Superior temporal gyrus (tissue), 1 donor: ENCODE results near the gene PCGF6.
"Not testable (repeated sequence)": the region's sequence is repeated elsewhere in the genome, so short reads cannot be mapped to it uniquely, and the experiment has no call there.

Source experiments
- DNase-seq: peaks from one replicate; pipeline ENCODE4 v3.0.0-alpha.2; 2016; ENCODE audit errors: extremely low spot score

Gene PCGF6, protein sequence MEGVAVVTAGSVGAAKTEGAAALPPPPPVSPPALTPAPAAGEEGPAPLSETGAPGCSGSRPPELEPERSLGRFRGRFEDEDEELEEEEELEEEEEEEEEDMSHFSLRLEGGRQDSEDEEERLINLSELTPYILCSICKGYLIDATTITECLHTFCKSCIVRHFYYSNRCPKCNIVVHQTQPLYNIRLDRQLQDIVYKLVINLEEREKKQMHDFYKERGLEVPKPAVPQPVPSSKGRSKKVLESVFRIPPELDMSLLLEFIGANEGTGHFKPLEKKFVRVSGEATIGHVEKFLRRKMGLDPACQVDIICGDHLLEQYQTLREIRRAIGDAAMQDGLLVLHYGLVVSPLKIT

GRCh38 chr10:103350517-103351260, at the start of gene PCGF6:
PCGF6 (minus strand) TSS chr10:103351140; CDS start chr10:103351066, 74 bp downstream.
- peak; percentile 79 for DNase-seq

GRCh38 chr10:103397191-103397825, 46.4 kb upstream of the PCGF6 start:
- no peak for DNase-seq

- DNase-seq = no peak
These were observed 45.8 kb upstream of the PCGF6 start for GRCh38 chr10:103396789-103397087.

DNA sequence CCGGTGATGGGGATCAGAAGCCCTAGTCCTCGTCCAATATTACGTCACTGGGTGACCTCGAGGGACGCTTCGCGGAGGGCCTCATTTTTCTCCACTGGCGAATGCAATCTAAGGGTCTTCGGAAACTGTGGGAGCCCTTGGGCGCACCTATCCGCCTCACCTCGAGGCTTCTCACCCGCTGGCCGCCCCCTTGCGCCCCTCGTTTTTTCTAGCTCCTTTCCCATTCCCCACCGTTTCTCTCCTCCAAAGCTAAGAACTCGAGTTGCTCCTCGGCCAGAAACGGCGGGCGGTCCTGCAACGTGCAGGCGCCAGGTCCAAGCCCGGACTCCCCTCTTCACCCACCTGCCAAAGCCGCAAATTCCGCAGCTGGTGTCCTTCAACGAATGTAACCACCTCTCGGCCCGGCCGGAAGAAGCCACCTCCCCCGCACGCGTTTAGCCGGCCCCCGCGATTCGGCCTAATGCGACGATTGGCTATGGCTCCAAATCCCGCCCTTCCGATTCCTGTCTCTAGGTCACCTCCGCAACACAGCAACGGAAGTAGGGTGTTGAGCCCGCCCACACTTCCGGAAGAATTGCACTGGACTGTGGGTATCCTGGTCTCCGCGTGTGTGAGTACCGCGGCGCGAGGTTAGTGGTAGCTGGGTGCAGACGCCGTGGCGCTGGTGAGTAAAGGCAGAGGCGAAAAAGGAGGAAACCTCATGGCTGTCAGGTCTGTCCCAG, 45.3 kb upstream of the PCGF6 start, which contains the start of the genes ATP5MK and PDCD11:
ATP5MK (minus strand) TSS at position 409 of the 722 bp plus-strand sequence. CDS start 4,018 bp downstream, outside the sequence.
PDCD11 (plus strand) TSS at position 560 of the 722 bp plus-strand sequence. CDS start 1,801 bp downstream, outside the sequence.
- DNase-seq = peak; percentile 99

DNA sequence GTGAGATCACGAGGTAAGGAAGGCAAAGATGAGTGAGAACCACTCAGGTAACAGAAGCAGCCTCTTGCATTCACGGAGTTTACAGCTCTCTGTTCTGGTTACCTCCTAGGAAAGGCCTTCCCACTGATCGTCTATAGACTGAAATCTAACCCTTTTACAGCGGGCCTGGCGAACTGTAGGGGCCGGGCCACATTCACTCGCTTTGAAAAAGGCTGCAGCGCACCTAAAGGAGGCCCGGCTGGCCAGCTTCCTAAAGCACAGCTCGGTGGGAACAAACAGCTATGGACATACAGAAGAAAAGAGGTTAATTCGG, 44.8 kb upstream of the PCGF6 start:
- no peak for DNase-seq

GRCh38 chr10:103394180-103394579, 43.2 kb upstream of the PCGF6 start:
- DNase-seq = no peak

DNA sequence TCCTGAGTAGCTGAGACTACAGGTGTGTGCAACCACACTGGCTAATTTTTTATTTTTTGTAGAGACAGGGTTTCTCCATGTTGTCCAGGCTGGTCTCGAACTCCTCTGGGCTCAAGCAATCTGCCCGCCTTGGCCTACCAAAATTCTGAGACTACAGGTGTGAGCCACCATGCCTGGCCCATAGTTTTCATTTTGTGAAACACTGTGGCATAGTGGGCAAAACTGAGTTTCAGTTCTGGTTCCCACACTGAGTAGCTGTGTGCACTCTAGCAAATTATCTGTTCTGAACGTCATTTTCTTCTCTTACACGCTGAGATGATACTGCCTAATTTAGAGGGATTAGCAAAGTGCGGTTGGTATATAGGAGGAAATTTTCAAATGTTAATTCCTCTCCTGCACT, 31.8 kb upstream of the PCGF6 start:
- DNase-seq = no peak

DNA sequence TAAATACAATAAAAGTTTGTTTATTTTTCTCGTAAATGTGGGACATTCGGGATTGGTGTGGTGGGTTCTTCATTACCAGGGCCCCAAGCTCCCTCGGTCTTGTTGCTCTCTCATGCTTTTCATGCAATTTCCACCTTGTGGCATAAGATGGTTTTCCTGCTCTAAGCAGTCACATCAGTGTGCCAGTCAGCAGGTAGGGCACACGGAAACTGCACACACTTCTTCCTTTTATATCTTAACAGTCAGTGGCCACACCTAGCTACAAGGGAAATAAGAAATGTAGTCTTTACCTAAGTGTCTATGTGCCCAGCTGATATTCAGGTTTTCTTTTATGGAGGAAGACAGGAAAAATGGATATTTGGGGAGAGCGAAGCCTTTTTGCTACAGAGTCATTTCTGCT, 23.3 kb upstream of the PCGF6 start:
- DNase-seq = no peak

- DNase-seq = no peak
These were observed 22.6 kb upstream of the PCGF6 start for GRCh38 chr10:103373544-103373943.

GRCh38 chr10:103367782-103368518, 17.0 kb upstream of the PCGF6 start, which contains the start of gene TAF5:
TAF5 (plus strand) TSS chr10:103367976; CDS start chr10:103367990, 14 bp downstream.
- DNase-seq = peak; percentile 98

DNA sequence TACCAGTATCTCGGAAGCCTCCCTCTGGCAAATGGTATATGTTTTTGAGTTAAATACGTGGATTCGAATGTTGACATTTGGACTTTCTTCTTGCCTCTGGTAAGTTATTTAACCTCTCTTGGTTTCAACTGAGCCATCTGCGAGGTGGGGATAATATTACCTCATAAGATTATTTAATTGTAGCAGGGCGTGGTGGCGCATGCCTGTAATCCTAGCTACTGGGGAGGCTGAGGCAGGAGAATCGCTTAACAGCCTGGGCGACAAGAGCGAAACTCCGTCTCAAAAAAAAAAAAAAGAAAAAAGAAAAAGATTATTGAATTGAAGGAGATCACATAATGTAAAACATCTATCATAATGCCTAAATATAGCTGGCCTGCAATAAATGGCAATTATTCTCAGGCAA, 16.4 kb upstream of the PCGF6 start:
- DNase-seq = no peak

GRCh38 chr10:103360791-103361190, 9.9 kb upstream of the PCGF6 start:
- not testable (repeated sequence) for DNase-seq

DNA sequence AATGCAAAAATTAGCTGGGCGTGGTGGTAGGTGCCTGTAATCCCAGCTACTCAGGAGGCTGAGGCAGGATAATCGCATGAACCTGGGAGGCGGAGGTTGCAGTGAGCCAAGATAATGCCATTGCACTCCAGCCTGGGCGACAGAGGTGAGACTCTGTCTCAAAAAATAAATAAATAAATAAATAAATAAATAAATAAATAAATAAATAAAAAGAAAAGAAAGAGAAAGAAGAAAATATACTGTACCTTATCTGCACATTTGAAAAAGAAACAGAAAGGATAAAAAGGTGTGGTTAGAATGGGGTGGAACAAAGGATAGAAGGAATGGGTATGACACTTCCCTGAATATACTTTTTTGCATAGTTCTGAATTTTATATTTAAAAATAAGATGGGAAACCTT, 8.6 kb upstream of the PCGF6 start:
- not testable (repeated sequence) for DNase-seq

DNA sequence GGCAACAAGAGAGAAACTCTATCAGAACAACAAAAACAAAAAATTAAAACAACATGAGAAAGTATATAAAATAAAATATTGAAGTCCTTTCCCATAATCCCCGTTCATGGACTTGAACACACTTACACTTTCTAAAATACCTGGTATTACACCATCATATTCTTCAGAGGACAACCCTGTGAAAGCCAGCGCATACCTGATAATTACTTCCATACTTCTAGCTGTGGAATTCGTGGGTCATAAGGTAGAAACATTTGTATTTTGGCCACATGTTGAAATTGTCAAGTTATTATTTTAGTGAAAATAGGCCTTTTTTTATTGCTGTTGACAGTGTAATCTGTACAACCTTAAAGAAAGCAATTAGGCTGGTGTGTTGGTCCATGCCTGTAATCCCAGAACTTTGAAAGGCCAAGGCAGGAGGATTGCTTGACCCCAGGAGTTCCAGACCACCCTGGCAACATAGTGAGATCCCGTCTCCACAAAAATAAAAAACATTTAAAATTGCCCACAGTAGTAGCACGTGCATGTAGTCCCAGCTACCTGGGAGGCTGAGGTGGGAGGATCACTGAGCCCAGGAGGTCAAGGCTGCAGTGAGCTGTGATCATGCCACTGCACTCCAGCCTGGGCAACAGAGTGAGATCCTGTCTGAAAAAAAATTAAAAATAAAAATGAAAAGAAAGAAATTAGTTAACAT, 5.1 kb upstream of the PCGF6 start:
- DNase-seq = no peak

DNA sequence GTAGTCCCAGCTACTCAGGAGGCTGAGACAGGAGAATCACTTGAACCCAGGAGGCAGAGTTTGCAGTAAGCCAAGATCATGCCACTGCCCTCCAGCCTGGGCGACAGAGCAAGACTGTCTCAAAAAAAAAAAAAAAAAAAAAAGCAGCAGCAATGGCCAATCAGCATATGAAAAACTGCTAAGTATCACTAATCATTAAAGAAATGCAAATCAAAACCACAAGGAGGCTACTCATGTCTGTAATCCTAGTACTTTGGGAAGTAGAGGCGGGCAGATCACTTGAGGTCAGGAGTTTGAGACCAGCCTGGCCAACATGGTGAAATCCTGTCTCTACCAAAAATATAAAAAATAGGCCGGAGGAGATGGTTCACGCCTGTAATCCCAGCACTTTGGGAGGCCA, 3.6 kb upstream of the PCGF6 start:
- not testable (repeated sequence) for DNase-seq

GRCh38 chr10:103353281-103353680, 2.3 kb upstream of the PCGF6 start:
- no peak for DNase-seq

DNA sequence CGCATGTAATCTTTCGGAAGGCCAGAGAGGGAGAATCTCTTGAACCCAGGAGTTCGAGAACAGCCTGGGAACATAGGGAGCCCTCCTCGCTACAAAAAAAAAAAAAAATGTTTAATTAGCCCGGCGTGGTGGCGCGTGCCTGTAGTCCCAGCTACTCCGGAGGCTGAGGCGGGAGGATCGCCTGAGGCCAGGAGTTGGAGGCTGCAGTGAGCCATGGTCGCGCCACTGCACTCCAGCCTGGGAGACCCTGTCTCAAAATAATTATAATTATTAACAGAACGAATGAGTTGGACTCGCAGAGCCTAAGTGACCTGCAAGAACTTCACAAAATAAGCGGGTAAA, 794 bp downstream of the PCGF6 start:
- no peak for DNase-seq

DNA sequence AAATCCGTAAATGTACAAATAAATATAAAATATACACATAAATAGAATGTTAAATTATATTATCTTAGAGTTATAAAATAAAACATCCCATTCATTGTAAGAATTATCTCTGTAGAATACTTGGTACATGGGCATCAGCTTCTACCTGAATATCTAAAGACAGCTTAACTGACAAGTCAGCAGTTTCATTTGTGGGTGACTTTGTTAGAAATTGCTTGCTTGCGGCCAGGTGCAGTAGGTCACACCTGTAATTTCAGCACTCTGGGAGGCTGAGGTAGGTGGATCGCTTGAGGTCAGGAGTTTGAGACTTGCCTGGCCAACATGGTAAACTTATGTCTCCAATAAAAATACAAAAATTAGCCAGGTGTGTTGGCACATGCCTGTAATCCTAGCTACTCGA, 14.6 kb downstream of the PCGF6 start:
- DNase-seq = no peak

- DNase-seq = no peak
These were observed 16.4 kb downstream of the PCGF6 start for GRCh38 chr10:103334567-103334966.

DNA sequence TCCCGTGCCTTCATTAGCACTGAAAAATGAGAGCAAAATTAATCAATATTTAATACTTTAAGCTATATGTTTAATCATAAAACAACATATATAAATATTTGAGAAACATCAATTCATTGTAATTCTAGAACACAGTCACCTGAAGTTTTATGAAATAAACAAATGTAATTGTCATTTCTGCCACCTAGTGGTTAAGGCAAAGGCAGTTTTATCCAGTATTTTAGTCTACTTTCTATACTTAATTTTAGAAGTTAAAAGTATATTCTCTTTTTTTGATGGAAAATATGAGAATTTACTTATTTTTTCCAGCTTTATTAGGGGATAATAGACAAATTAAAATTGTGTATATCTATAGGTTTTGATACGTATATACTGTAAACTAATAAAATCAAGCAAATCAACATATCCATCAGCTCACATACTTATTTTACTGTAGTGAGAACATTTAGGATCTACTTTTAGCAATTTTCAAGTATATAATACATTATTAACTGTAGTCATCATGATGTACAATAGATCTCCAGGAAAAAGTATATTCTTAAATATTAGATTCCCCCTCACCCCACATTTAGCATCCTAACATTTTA, 16.9 kb downstream of the PCGF6 start:
- peak; percentile 71 for DNase-seq
